Activated CD4-positive, alpha-beta memory T cell treated with anti-CD3 and anti-CD28 coated beads, Interleukin-2, amount 10 ng/mL, durations not matched to agents 7 days and 5 days (primary cell): ENCODE results near the gene CAPZB. TPM values are rescaled to one million over a fixed set of nuclear protein-coding genes. Genes with fewer than 3 reads are reported as not detected.

Source experiments
- CTCF ChIA-PET: fragments of 350-600 bp; sonication (Branson Sonifier 250); formaldehyde crosslinking; loops from one replicate; lab custom pipeline; 2021; ENCODE audit warnings: antibody characterized with exemption, inconsistent platforms; lab: Charles Lee
- POLR2A ChIA-PET: fragments of 350-600 bp; sonication (Branson Sonifier 250); formaldehyde crosslinking; loops from one replicate; lab custom pipeline; 2021; ENCODE audit warnings: antibody characterized with exemption; lab: Charles Lee
- DNase-seq: peaks from one replicate; pipeline ENCODE4 v3.0.0-alpha.2; 2020
- H3K27ac Mint-ChIP-seq: one replicate; pipeline ENCODE4 v1.8.0; 2021; ENCODE audit warnings: mild to moderate bottlenecking, mixed read lengths
- H3K27me3 Mint-ChIP-seq: one replicate; pipeline ENCODE4 v1.8.0; 2021; ENCODE audit warnings: mixed read lengths
- H3K36me3 Mint-ChIP-seq: one replicate; pipeline ENCODE4 v1.8.0; 2021; ENCODE audit warnings: low read depth, mixed read lengths
- H3K4me1 Mint-ChIP-seq: one replicate; pipeline ENCODE4 v1.8.0; 2021; ENCODE audit warnings: mixed read lengths
- H3K4me3 Mint-ChIP-seq: one replicate; pipeline ENCODE4 v1.8.0; 2021; ENCODE audit warnings: mild to moderate bottlenecking, mixed read lengths
- H3K9me3 Mint-ChIP-seq: one replicate; pipeline ENCODE4 v1.8.0; 2021; ENCODE audit warnings: mixed read lengths
- total RNA-seq, 2 experiments: library from RNA; stranded (reverse); gene quantifications; one replicate each; pipeline ENCODE4 v1.2.3, GENCODE V29; 2021

The CAPZB gene
- total RNA-seq, 2 experiments from 2014 or later: 537 to 565 TPM

GRCh38 chr1:19429611-19430010 is 55.7 kb downstream of the CAPZB start:
- Mint-ChIP-seq H3K4me3 (no peak overlapping the region), H3K9me3 (no peaks in the 10 kb centered on the region), H3K36me3 (peaks cover 46% of the 10 kb centered on the region), H3K4me1 (peaks cover 53% of the 10 kb centered on the region), H3K27ac (no peak overlapping the region), H3K27me3 (no peaks in the 10 kb centered on the region)
- ChIA-PET CTCF (no interaction called here), POLR2A (no interaction called here)
- DNase-seq: no peak

DNA sequence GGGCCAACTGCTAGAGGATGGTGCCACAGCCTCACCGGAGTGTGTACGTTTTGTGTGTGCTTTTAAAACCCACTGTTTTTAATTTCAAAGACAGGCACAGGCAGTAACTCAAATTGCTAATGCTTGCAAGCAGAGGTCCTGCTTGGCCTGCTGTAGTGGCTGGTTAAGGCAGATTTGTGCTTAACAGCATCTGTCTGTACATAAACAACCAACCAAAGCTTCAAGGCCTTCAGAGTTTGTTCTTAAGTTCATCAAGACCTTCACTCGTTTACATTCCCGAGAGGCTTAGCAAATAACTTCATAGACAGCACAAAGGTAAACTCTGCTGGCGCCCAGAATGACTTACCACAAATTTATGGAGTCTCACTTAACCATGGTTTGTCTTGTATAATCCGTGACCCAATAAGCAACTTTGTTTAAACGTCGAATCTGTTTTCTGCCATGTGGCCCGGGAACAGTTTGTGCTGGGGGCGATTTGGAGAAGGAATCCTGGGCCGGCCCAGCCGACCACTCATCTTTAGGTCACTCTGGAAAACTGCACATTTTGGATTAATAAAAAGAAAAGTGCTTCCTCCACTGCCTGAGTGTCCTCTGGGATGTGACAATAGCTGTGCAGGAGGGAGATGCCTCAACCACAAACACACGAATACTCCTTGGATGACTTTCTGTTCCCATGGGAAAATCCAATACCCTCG is 58.1 kb downstream of the CAPZB start:
- POLR2A ChIA-PET: no interaction called here
- H3K27me3 Mint-ChIP-seq: no peaks in the 10 kb centered on the region
- H3K4me3 Mint-ChIP-seq: no peak overlapping the region
- H3K36me3 Mint-ChIP-seq: peaks cover 38% of the 10 kb centered on the region
- CTCF ChIA-PET: no interaction called here
- DNase-seq: no peak
- no peaks in the 10 kb centered on the region for H3K9me3 Mint-ChIP-seq
- H3K27ac Mint-ChIP-seq: no peak overlapping the region
- peaks cover 44% of the 10 kb centered on the region for H3K4me1 Mint-ChIP-seq

DNA sequence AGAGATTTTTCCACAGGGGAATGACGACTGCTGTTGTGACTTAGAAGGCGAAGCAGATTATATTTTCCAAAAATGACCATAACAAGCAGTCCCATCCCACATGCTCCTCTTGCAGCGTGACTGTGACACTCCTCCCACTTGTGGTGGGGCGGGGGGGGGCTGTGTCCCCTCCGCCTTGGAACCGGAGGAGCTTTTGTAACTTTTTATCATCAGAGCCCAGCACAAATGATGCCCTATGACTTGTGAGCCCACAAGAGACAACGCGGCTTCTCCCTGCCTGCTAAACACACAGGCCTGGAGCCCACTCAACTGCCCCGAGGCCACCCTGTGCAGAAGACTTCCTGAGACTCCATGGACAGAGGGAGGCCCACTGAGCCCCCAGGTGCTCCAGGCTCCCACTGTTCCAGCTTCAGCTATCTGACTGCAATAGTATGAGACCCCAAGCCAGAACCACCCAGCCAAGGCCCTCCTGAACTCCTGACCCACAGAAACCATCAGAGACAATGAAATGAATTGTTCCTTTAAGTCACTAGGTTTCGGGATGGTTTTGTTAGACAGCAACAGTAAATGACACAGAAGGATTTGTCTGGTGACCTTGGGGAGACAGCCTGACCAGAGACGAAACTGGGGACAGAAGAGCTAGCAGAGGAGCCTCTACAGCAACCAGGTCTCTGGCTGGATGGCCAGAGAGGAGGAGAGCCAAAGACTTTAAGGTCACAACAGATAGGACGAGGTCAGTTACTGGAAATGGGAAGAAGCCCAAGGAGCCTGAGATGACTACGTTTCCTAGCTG is 58.8 kb downstream of the CAPZB start:
- H3K27ac Mint-ChIP-seq: no peak overlapping the region

GRCh38 chr1:19425646-19426239 is 59.6 kb downstream of the CAPZB start:
- Mint-ChIP-seq H3K27me3 (no peaks in the 10 kb centered on the region), H3K4me3 (no peak overlapping the region), H3K36me3 (peaks cover 37% of the 10 kb centered on the region), H3K4me1 (peaks cover 48% of the 10 kb centered on the region), H3K27ac (no peak overlapping the region), H3K9me3 (no peaks in the 10 kb centered on the region)
- ChIA-PET POLR2A (interaction anchor here (0.9 kb wide), 1 partner anchor 34 kb away, joined by 3 read pairs; no protein-coding TSS in a partner anchor), CTCF (no interaction called here)
- DNase-seq: no peak

More for the DNA sequence above, 58.8 kb downstream of the CAPZB start:
- Mint-ChIP-seq H3K4me1 (peaks cover 47% of the 10 kb centered on the region), H3K36me3 (peaks cover 38% of the 10 kb centered on the region), H3K9me3 (no peaks in the 10 kb centered on the region), H3K27me3 (no peaks in the 10 kb centered on the region), H3K4me3 (no peak overlapping the region)
- ChIA-PET CTCF (no interaction called here), POLR2A (interaction anchor here (0.9 kb wide), 1 partner anchor 35 kb away, joined by 3 read pairs; no protein-coding TSS in a partner anchor)
- DNase-seq: no peak

DNA sequence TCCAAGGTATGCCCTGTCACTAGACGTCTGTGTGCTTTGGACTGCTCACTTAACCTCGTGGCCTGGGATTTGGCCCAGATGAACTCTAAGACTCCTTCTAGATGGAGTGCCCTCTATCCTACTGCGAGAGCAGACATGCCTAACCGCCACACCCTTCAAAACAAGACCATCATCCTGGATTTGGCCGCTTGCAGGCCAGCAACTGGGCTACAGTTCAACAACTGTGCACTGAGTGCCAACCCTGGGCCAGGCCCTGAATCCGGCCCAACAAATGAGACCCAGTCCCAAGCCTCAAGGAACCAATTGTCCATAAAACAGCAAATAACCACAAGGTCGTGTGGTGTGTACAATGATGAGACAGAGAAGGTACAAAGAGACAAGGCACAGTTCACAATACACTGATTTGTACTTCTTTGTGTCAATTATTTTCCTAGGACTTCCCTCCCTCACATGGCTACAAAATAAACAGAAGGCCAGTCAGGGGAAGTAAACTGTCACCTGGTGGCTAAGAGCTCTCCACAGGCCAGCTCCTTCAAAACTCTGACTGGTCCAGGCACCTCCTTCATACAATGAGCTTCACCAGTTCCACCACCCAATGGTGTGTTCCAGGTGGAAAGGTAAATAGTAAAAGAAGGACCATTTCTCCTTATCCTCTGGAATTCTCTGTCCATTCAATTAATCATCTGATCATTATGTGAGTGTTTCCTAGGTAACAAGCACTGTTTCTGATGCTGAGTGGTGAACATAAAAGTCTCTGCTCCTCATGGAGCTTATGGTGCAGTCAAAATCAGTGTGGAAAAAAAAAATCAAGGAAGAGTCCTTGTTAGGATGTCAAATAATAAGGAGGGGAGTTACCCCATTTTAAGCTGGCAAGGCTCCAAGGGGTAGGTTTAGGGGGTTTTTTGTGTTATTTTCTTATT is 60.4 kb downstream of the CAPZB start:
- no peaks in the 10 kb centered on the region for H3K27me3 Mint-ChIP-seq
- no peaks in the 10 kb centered on the region for H3K9me3 Mint-ChIP-seq
- ChIA-PET CTCF (no interaction called here), POLR2A (no interaction called here)
- no peak for DNase-seq
- H3K36me3 Mint-ChIP-seq: peaks cover 30% of the 10 kb centered on the region
- peaks cover 39% of the 10 kb centered on the region for H3K4me1 Mint-ChIP-seq
- peak overlapping the region; percentile 35 for H3K27ac Mint-ChIP-seq
- H3K4me3 Mint-ChIP-seq: no peak overlapping the region

GRCh38 chr1:19423130-19423529 is 62.2 kb downstream of the CAPZB start:
- no peak overlapping the region for H3K27ac Mint-ChIP-seq
- peaks cover 36% of the 10 kb centered on the region for H3K4me1 Mint-ChIP-seq
- DNase-seq: no peak
- H3K9me3 Mint-ChIP-seq: no peaks in the 10 kb centered on the region
- no peak overlapping the region for H3K4me3 Mint-ChIP-seq
- peaks cover 35% of the 10 kb centered on the region for H3K36me3 Mint-ChIP-seq
- ChIA-PET POLR2A (interaction anchor here (1.1 to 1.3 kb wide), 2 partner anchors 32 to 61 kb away, joined by 3 read pairs; no protein-coding TSS in a partner anchor), CTCF (interaction anchor here (0.8 kb wide), 1 partner anchor 112 kb away, joined by 3 read pairs; no protein-coding TSS in a partner anchor)
- H3K27me3 Mint-ChIP-seq: no peaks in the 10 kb centered on the region

DNA sequence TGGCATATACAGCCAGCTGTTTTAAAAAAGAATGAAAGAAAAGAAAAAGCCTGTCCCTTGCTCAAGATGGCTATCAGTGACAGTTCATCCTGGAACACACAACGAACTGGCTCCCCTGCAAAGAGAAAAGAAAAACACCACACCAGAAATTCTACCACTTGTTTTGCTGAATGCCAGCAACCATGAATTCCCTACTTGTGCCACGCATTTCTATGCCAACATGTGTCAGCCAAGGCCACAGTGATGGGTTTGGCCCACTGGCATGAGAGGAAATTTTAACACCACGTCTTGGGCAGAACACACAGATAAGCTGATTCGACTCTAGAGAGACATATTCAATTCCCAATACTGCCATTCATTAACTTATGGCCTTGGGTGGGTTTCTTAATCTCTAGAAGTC is 64.0 kb downstream of the CAPZB start:
- Mint-ChIP-seq H3K27ac (no peak overlapping the region), H3K36me3 (peaks cover 46% of the 10 kb centered on the region), H3K4me1 (peaks cover 41% of the 10 kb centered on the region), H3K27me3 (no peaks in the 10 kb centered on the region), H3K9me3 (no peaks in the 10 kb centered on the region), H3K4me3 (no peak overlapping the region)
- CTCF ChIA-PET: interaction anchor here (0.9 kb wide), 1 partner anchor 161 kb away, joined by 4 read pairs; no protein-coding TSS in a partner anchor
- POLR2A ChIA-PET: no interaction called here
- DNase-seq: no peak

- no peak for DNase-seq
- ChIA-PET CTCF (interaction anchor here (0.9 to 1.1 kb wide), 2 partner anchors 8 to 161 kb away, joined by 4 read pairs; no protein-coding TSS in a partner anchor), POLR2A (no interaction called here)
- Mint-ChIP-seq H3K4me3 (no peak overlapping the region), H3K27me3 (no peaks in the 10 kb centered on the region), H3K4me1 (peaks cover 41% of the 10 kb centered on the region), H3K27ac (no peak overlapping the region), H3K36me3 (peaks cover 46% of the 10 kb centered on the region), H3K9me3 (no peaks in the 10 kb centered on the region)
These were observed 64.7 kb downstream of the CAPZB start for GRCh38 chr1:19420606-19421005.

- H3K27me3 Mint-ChIP-seq: no peaks in the 10 kb centered on the region
- ChIA-PET CTCF (interaction anchor here (1.1 kb wide), 1 partner anchor 9 kb away, joined by 4 read pairs; no protein-coding TSS in a partner anchor), POLR2A (no interaction called here)
- H3K4me3 Mint-ChIP-seq: no peak overlapping the region
- peaks cover 37% of the 10 kb centered on the region for H3K4me1 Mint-ChIP-seq
- no peak for DNase-seq
- H3K27ac Mint-ChIP-seq: no peak overlapping the region
- peaks cover 47% of the 10 kb centered on the region for H3K36me3 Mint-ChIP-seq
- no peaks in the 10 kb centered on the region for H3K9me3 Mint-ChIP-seq
These were observed 65.6 kb downstream of the CAPZB start for GRCh38 chr1:19419691-19420090.

DNA sequence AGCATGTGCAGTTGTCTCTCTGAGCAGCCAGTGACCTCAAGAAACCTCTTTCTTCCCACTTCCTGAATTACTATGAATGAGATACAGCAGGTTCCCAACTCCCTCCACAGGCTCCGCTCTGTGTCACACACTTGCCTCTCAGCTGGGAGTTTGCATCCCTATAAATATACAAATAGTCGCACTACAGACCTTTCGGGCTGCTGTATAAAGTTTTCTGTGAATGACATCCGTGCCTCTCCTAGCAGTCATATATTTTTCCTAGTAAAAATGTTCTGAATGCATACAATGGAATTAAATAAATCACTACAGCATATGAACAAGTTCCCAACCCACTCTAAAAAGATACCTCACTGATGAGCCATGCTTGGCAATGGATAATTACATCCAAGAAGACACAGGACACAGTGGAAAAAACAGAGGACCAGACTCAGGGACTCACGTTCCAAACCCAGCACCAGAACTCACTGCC is 66.8 kb downstream of the CAPZB start:
- peaks cover 44% of the 10 kb centered on the region for H3K36me3 Mint-ChIP-seq
- peaks cover 35% of the 10 kb centered on the region for H3K4me1 Mint-ChIP-seq
- no peak for DNase-seq
- ChIA-PET CTCF (interaction anchor here (0.7 kb wide), 1 partner anchor 342 kb away, joined by 4 read pairs; no protein-coding TSS in a partner anchor), POLR2A (no interaction called here)
- no peaks in the 10 kb centered on the region for H3K9me3 Mint-ChIP-seq
- H3K27me3 Mint-ChIP-seq: no peaks in the 10 kb centered on the region
- no peak overlapping the region for H3K4me3 Mint-ChIP-seq
- no peak overlapping the region for H3K27ac Mint-ChIP-seq

DNA sequence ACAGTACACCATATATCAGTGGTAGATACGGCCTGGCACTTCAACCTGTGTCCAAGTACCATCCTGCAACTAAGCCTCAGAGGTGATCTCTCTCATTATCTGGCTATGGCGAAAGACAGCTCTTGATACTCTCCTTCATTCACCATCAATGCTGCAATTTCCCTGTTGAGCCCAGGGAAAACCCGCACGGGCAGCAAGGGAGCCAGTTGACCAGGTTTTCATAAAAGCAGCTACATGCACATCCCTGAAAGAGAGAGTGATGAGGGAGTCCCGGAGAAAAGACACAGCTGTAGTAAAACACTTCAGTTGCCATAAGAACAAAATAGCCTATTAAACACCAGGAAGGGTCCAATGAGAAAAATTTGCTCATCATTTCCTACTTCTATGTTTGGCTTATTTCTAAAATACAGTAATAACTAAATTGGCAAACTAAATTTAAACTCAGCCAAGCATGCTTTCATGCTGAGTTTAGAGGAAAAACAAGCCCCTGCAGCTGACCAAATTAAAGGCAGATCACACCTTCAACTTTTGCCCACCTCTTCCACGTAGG is 68.3 kb downstream of the CAPZB start:
- H3K27ac Mint-ChIP-seq: no peak overlapping the region
- H3K4me1 Mint-ChIP-seq: peaks cover 32% of the 10 kb centered on the region
- H3K4me3 Mint-ChIP-seq: no peak overlapping the region
- no peaks in the 10 kb centered on the region for H3K27me3 Mint-ChIP-seq
- H3K36me3 Mint-ChIP-seq: peaks cover 49% of the 10 kb centered on the region
- POLR2A ChIA-PET: interaction anchor here (0.6 kb wide), 1 partner anchor 144 kb away, joined by 3 read pairs; no protein-coding TSS in a partner anchor
- DNase-seq: no peak
- H3K9me3 Mint-ChIP-seq: no peaks in the 10 kb centered on the region
- CTCF ChIA-PET: interaction anchor here (1.8 kb wide), 1 partner anchor 26 kb away, joined by 4 read pairs; no protein-coding TSS in a partner anchor
